Activated naive CD8-positive, alpha-beta T cell treated with anti-CD3 and anti-CD28 coated beads for 36 hours (primary cell): ENCODE data around the gene BLOC1S3. TPM values are rescaled to one million over a fixed set of nuclear protein-coding genes. Genes with fewer than 3 reads are reported as not detected.

ENCODE experiments used
- DNase-seq: peaks from one replicate; pipeline ENCODE4 v3.0.0; 2021
- H3K27ac Mint-ChIP-seq: one replicate; pipeline ENCODE4 v1.8.0; 2022; ENCODE audit warnings: mild to moderate bottlenecking, moderate library complexity, mixed read lengths
- H3K27me3 Mint-ChIP-seq: one replicate; pipeline ENCODE4 v1.8.0; 2022; ENCODE audit warnings: mild to moderate bottlenecking, mixed read lengths
- H3K36me3 Mint-ChIP-seq: one replicate; pipeline ENCODE4 v1.8.0; 2021; ENCODE audit warnings: mild to moderate bottlenecking, mixed read lengths
- H3K4me1 Mint-ChIP-seq: one replicate; pipeline ENCODE4 v1.8.0; 2021; ENCODE audit warnings: mixed read lengths
- H3K4me3 Mint-ChIP-seq: one replicate; pipeline ENCODE4 v1.8.0; 2022; ENCODE audit warnings: mild to moderate bottlenecking, moderate library complexity, mixed read lengths
- H3K9me3 Mint-ChIP-seq: one replicate; pipeline ENCODE4 v1.8.0; 2022; ENCODE audit warnings: mixed read lengths
- total RNA-seq, 2 experiments: library from RNA; stranded (reverse); gene quantifications; one replicate each; pipeline ENCODE4 v1.2.3, GENCODE V29; 2021

The BLOC1S3 gene, protein sequence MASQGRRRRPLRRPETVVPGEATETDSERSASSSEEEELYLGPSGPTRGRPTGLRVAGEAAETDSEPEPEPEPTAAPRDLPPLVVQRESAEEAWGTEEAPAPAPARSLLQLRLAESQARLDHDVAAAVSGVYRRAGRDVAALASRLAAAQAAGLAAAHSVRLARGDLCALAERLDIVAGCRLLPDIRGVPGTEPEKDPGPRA
- total RNA-seq = 10 to 100 TPM; 10.5 to 13.3 TPM

DNA sequence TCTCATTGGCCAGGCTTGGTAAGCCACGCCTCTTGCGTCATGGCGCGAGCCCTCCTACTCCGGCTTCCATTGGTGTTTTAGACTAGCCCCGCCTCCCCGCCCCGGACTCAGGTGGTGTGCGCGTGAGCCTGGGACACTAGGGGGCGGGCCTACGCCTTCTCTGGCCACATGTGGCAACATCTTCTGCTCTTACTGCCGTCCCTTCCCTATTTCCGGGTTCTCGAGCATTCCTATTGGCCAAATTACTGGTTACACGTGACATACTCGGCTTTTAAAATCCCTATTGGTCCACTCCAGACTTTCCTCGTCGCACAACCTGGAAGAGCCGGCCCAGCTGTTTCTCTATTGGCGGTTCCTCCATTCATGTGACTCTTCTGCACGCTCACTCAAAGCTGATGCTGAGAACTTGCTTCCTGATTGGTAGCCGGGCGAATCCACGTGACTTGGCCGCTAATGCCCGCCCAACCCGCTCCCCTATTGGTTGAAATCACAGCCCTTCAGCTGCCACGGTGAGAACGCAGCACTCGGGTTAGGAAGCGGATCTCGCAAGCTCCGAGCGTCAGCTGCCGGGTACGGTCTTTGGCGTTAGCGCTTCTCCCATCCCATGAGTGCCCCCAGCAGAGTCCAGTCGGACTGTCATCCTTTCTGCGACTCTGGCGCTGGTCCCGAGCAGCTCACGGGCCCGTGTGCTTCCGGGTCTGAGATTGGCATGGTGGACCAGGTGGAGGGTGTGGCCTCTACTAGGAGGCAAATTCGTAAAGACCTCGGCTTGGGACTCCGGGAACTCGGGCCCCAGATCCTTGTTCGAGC is at the start of gene BLOC1S3:
Gene BLOC1S3 (plus strand): TSS at position 523 of the 810 bp plus-strand sequence. CDS start 513 bp downstream, outside the sequence.
- no peaks in the 10 kb centered on the region for H3K9me3 Mint-ChIP-seq
- peak; percentile 100 for DNase-seq
- H3K4me1 Mint-ChIP-seq = peaks cover 13% of the 10 kb centered on the region
- peak within 1 kb of the TSS; percentile 86 for H3K27ac Mint-ChIP-seq
- peaks cover 2% of the 10 kb centered on the region for H3K36me3 Mint-ChIP-seq
- no peaks in the 10 kb centered on the region for H3K27me3 Mint-ChIP-seq
- H3K4me3 Mint-ChIP-seq = peak within 1 kb of the TSS; percentile 85

GRCh38 chr19:45128806-45129205 is 49.8 kb upstream of the BLOC1S3 start:
- H3K36me3 Mint-ChIP-seq = no peaks in the 10 kb centered on the region
- no peaks in the 10 kb centered on the region for H3K9me3 Mint-ChIP-seq
- DNase-seq = no peak
- no peak overlapping the region for H3K4me3 Mint-ChIP-seq
- peaks cover 16% of the 10 kb centered on the region for H3K4me1 Mint-ChIP-seq
- no peak overlapping the region for H3K27ac Mint-ChIP-seq
- H3K27me3 Mint-ChIP-seq = no peaks in the 10 kb centered on the region

DNA sequence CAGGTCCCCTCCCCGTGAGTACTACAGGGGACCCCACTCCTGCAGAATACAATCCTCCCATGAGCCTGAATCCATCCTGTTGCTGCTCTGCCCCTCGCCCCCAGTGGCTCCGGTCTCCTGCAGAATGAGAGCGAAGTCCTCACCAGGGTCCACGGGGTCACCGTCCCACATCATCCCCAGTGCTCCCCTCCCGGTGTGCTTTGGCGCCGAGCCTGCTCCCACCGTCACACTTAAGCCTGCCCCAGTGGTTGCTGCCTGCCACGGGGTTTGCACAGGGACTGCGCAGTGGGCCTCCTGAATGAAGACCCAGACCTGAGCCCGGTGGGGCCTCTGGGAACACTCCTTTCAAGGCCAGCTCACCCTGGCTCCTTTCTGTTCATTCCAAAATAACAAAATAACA is 48.3 kb upstream of the BLOC1S3 start:
- no peak for DNase-seq
- H3K27me3 Mint-ChIP-seq = no peaks in the 10 kb centered on the region

DNA sequence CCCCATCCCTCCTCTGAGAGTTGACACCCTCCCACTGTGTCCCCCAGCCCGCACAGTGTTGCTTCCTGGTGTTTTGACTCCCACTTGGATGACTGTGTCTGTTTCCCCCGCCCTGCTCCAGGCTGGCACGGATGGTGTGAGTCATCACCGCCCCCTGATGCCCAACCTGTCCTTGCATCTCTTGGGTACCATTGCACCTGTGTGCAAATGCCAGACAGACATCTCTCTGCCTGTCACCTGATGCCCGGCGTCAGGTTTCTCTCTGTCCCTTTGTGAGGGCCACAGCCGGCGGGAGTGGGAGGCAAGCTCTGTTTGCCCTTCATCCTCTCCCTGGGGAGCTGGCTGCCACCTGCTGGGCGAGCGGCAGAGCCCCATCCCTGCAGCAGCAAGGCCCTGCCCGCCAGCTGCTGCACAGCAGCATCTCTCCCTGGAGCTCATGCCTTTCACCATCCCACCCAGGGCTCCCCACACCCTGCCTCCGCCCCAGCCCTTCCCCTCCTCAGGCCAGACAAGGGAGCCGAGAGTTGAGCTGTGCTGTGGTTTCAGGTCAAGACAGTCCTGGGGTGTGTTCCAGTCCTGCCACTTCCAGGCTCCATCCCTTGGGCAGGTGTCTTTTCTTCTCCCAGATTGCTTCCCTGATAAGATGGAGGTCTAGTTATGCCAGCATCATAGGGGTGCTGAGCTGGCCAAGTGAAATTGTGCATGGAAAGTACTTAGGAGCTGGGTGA is 47.5 kb upstream of the BLOC1S3 start:
- no peaks in the 10 kb centered on the region for H3K9me3 Mint-ChIP-seq
- no peak overlapping the region for H3K27ac Mint-ChIP-seq
- H3K4me3 Mint-ChIP-seq = no peak overlapping the region
- no peaks in the 10 kb centered on the region for H3K27me3 Mint-ChIP-seq
- DNase-seq = no peak
- no peaks in the 10 kb centered on the region for H3K36me3 Mint-ChIP-seq
- peaks cover 11% of the 10 kb centered on the region for H3K4me1 Mint-ChIP-seq

More for the DNA sequence above, 48.3 kb upstream of the BLOC1S3 start:
- H3K4me3 Mint-ChIP-seq = no peak overlapping the region
- no peak overlapping the region for H3K27ac Mint-ChIP-seq
- peaks cover 16% of the 10 kb centered on the region for H3K4me1 Mint-ChIP-seq
- no peaks in the 10 kb centered on the region for H3K9me3 Mint-ChIP-seq
- no peaks in the 10 kb centered on the region for H3K36me3 Mint-ChIP-seq

GRCh38 chr19:45133661-45134060 is 44.9 kb upstream of the BLOC1S3 start:
- no peaks in the 10 kb centered on the region for H3K36me3 Mint-ChIP-seq
- DNase-seq = no peak
- H3K4me3 Mint-ChIP-seq = no peak overlapping the region
- H3K27ac Mint-ChIP-seq = no peak overlapping the region
- peaks cover 13% of the 10 kb centered on the region for H3K4me1 Mint-ChIP-seq
- H3K27me3 Mint-ChIP-seq = no peaks in the 10 kb centered on the region
- no peaks in the 10 kb centered on the region for H3K9me3 Mint-ChIP-seq

DNA sequence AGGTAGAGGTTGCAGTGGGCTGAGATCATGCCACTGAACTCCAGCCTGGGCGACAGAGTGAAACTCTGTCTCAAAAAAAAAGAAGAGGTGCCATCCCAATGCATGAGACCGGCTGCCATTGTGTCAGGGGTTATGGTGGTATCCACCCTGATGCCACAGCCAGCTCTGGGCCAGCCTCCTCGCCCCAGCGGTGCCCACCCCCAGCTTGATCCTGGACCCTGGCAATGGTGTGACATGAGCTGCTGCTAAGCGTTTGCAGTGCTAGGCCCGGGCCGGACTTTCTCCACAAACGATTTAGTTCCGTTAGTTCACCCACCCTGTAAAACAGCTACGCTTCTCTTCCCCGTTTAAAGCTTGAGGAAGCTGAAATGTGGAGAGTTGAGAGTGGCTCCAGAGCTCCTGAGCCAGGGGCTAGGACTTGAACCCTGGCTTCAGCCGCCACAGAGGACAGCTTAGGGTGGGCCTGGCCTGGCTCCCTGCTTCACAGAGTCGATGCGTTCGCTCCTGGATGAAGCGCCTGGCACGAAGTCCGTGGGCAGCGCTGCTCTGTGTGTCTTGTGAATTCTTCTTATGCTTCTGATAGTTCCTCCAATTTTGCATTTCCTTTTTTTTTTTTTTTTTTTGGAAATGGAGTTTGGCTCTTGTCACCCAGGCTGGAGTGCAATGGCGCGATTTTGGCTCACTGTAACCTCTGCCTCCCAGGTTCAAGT is 43.3 kb upstream of the BLOC1S3 start:
- Mint-ChIP-seq H3K27me3 (no peaks in the 10 kb centered on the region), H3K27ac (no peak overlapping the region), H3K4me1 (peaks cover 13% of the 10 kb centered on the region), H3K36me3 (no peaks in the 10 kb centered on the region), H3K9me3 (no peaks in the 10 kb centered on the region), H3K4me3 (no peak overlapping the region)
- DNase-seq = no peak

DNA sequence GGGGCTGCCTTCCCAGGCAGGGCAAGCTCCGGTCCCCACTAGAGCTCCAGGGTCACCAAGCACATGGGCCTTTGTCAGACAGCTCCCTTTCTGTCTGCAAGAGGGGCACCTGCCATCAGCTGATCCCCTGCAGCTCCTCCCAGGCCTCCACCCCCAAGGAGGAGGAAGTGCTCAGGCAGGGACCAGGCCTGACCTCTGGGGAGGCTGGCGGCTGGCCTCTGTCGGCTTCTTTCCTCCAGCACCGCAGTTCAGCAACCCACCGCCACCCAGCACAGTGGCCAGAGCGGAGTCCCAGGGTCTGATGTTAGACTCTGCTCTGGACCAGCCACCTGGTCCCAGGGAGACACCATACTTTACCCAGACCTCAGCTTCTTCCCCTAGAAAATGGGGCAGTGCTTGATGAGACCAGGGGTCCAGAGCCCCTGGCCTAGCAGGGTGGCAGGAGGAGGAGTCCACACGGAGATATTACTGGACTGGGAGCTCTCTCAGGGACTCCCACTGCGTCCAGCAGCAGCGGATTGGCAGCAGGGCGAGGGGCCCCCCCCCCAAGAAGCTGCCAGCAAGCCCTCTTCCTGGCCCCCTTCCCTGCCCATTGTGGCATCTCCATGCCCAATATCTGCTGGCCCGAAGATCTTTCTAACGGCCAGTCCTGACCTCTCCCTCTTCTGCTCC is 41.9 kb upstream of the BLOC1S3 start:
- Mint-ChIP-seq H3K36me3 (no peaks in the 10 kb centered on the region), H3K9me3 (no peaks in the 10 kb centered on the region), H3K27me3 (no peaks in the 10 kb centered on the region), H3K4me1 (peaks cover 6% of the 10 kb centered on the region), H3K4me3 (no peak overlapping the region), H3K27ac (no peak overlapping the region)
- DNase-seq = no peak

DNA sequence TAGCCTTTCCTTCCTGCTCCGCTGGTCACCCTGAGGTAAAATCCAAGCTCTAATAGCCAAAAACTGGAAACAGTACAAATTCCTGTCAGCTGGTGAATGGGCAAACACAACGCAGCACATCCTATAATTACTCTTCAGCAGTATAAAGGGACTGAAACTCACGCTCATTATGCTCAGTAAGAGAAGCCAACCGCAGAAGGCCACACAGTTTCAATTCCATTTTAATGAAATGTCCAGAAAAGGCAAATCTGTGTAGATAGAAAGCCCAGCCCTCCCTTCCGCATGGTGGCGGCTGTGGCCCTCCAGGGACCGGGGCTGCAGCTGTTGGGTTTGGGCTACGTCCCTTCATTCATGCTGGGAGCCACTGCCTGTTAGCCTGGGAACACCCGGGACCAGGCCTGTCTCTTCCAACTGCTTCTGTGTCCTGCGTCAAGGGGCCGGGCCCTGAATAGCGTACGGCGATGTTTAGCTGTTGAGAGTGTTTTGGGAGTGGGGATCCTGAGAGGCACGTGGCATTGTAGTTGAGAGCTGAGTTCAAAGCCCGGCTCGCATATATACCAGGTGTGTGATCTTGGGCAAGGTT is 41.3 kb upstream of the BLOC1S3 start:
- Mint-ChIP-seq H3K4me1 (peaks cover 6% of the 10 kb centered on the region), H3K4me3 (no peak overlapping the region), H3K9me3 (no peaks in the 10 kb centered on the region), H3K36me3 (no peaks in the 10 kb centered on the region), H3K27ac (no peak overlapping the region), H3K27me3 (no peaks in the 10 kb centered on the region)
- DNase-seq = no peak

DNA sequence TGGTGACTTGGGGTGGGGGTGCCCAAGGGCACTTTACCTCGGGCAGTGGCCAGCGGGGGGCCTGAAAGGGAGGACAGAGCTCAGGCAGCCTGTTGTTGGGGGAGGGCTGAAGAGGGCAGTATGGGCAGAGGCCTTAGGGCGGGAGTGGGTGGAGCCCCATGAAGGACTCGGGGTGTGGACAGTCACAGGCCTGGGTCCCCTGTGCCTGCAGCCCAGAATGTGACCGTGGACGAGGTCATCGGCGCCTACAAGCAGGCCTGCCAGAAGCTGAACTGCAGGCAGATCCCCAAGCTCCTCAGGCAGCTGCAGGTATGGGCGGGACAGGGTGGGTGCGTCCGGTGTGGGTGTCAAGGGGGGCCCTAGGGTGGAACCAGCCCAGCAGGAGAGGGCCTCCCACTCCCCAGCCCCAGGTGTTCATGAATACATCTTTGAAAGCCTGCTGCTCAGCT is 40.3 kb upstream of the BLOC1S3 start:
- peaks cover 7% of the 10 kb centered on the region for H3K36me3 Mint-ChIP-seq
- no peaks in the 10 kb centered on the region for H3K9me3 Mint-ChIP-seq
- H3K27ac Mint-ChIP-seq = no peak overlapping the region
- H3K27me3 Mint-ChIP-seq = no peaks in the 10 kb centered on the region
- H3K4me1 Mint-ChIP-seq = peaks cover 8% of the 10 kb centered on the region
- no peak overlapping the region for H3K4me3 Mint-ChIP-seq
- no peak for DNase-seq

DNA sequence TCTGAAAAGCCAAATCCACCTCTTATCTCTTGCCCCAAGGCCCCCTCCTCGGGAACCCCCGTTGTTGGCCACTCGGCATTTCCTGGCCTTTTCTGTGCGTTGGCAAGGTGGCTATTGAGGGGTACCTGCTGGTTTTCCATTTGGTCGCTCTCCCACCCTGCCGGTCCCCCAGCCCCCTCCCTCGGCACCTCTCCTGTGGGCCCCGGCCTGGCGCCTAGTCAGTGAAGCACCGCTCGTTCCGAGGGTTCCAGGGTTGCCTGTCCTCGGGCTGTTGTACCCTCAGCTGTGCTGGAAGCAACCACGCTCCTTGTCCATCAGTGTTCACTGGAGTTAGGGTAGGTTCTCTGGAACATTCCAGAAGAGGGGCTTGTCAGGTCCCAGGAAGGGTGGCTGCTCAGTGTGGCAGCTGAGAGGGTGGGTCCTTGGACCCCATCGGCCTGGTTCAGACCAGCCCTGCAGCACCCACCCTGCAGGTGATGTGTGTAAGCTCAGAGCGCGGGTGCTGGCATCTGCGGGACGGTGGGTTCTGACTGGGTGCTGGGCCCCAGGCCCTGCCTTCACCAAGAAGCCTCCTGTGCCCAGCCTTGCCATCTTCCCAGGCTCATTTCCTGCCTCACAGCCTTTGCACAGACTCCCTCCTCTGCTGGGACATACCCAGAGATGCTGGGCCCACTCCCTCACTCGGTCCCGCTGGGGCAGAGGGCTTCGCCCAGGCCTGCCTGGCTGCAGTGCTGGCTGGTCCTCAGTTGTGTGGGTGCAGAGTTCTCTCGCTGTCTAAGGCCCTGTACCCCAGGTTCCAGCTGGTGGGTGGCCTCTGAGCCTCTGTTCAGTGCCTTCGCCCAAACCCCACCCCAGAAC is 39.1 kb upstream of the BLOC1S3 start:
- H3K27ac Mint-ChIP-seq = no peak overlapping the region
- H3K4me3 Mint-ChIP-seq = no peak overlapping the region
- no peaks in the 10 kb centered on the region for H3K27me3 Mint-ChIP-seq
- H3K4me1 Mint-ChIP-seq = peaks cover 8% of the 10 kb centered on the region
- H3K9me3 Mint-ChIP-seq = no peaks in the 10 kb centered on the region
- peaks cover 7% of the 10 kb centered on the region for H3K36me3 Mint-ChIP-seq
- no peak for DNase-seq

DNA sequence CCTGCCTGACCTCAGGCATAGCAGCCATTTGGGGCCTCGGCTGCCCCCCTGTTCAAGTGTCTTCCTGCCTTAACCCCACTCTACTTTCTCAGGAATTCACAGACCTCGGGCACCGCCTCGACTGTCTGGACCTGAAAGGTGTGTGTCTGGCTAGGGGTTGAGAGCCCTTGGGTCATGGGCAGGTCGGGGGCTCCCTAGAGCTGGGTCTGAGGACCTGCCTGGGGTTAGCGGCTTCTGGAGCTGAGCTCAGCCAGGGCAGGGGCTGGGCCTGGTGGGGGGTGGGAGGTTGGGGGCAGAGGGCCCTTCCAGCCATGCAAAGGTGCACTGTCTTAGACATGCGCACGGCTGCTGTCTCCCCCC is 38.5 kb upstream of the BLOC1S3 start:
- no peak overlapping the region for H3K4me3 Mint-ChIP-seq
- H3K4me1 Mint-ChIP-seq = peaks cover 8% of the 10 kb centered on the region
- H3K9me3 Mint-ChIP-seq = no peaks in the 10 kb centered on the region
- H3K27ac Mint-ChIP-seq = no peak overlapping the region
- H3K27me3 Mint-ChIP-seq = no peaks in the 10 kb centered on the region
- no peak for DNase-seq
- H3K36me3 Mint-ChIP-seq = peaks cover 7% of the 10 kb centered on the region

DNA sequence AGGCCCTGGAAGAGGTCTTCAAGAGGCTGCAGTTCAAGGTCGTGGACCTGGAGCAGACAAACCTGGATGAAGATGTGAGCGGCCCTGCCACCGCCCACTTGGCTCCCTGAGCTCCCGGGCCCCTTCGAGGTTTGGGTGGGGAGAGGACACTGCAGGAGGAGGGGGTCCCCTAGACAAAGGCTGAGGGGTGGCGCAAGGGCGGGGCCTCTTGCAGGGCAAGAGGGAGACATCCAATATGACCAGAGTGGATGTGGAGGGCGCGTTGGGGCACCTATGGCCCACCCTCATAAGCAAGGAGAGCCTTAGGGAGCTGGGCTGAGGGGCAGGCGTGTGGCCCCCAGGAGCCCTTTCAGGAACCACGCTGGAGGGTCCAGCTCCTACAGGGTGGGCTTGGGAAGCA is 38.1 kb upstream of the BLOC1S3 start:
- Mint-ChIP-seq H3K4me3 (no peak overlapping the region), H3K36me3 (peaks cover 7% of the 10 kb centered on the region), H3K27ac (no peak overlapping the region), H3K4me1 (peaks cover 8% of the 10 kb centered on the region), H3K9me3 (no peaks in the 10 kb centered on the region), H3K27me3 (no peaks in the 10 kb centered on the region)
- DNase-seq = no peak

GRCh38 chr19:45141203-45141900 is 37.2 kb upstream of the BLOC1S3 start:
- H3K9me3 Mint-ChIP-seq = no peaks in the 10 kb centered on the region
- peaks cover 7% of the 10 kb centered on the region for H3K36me3 Mint-ChIP-seq
- H3K4me1 Mint-ChIP-seq = peaks cover 8% of the 10 kb centered on the region
- H3K27ac Mint-ChIP-seq = no peak overlapping the region
- H3K4me3 Mint-ChIP-seq = no peak overlapping the region
- H3K27me3 Mint-ChIP-seq = no peaks in the 10 kb centered on the region
- no peak for DNase-seq
